Keratinocyte (primary cell): ENCODE measurements around the gene DLG2.

Experiments used
- CTCF ChIP-seq, 3 experiments: IDR thresholded peaks in 1 of 3; conservative IDR thresholded peaks in 1 of 3; optimal IDR thresholded peaks in 1 of 3; 2 replicates in 2 of 3; 3 replicates in 1 of 3; pipeline versions ENCODE3 to v1.5.1; 2011; ENCODE audit warnings: low read length in 3 of 3, mild to moderate bottlenecking in 3 of 3, moderate library complexity in 2 of 3, control low read depth in 1 of 3, inconsistent platforms in 1 of 3; ENCODE audit not compliant: insufficient read depth in 2 of 3; ENCODE audit errors: extremely low read depth in 1 of 3
- EZH2 ChIP-seq: IDR thresholded peaks from one replicate; pipeline ENCODE4 v1.6.1; 2012; ENCODE audit warnings: inconsistent platforms, mild to moderate bottlenecking, low read length, moderate library complexity

- TF ChIP-seq EZH2 (no peak), CTCF (optimal IDR thresholded peaks at IDR 0.05 in 1 of 3, IDR thresholded peaks at IDR 0.05 in 1 of 3, conservative IDR thresholded peaks at IDR 0.05 in 1 of 3; ENCODE audit: extremely low read depth in 1 of 3, insufficient read depth in 2 of 3, low read length in 3 of 3) (no peak)
Measured at GRCh38 chr11:83726316-83726715, 1900.8 kb downstream of the DLG2 start.
